Fibroblast of skin of left biceps (primary cell): ENCODE results near the gene HS6ST1.
A peak's percentile ranks its signal among the peaks of the same experiment; 100 is the strongest.
"Not testable (repeated sequence)": the region's sequence is repeated elsewhere in the genome, so short reads cannot be mapped to it uniquely, and the experiment has no call there.

Source experiments
- DNase-seq, 2 experiments: peaks; one replicate each; pipeline ENCODE4 v3.0.0-alpha.2; 2013; ENCODE audit warnings: low read depth in 2 of 2

HS6ST1 gene

GRCh38 chr2:128268611-128269010, 50.1 kb downstream of the HS6ST1 start:
- DNase-seq, result not testable (repeated sequence)

DNA sequence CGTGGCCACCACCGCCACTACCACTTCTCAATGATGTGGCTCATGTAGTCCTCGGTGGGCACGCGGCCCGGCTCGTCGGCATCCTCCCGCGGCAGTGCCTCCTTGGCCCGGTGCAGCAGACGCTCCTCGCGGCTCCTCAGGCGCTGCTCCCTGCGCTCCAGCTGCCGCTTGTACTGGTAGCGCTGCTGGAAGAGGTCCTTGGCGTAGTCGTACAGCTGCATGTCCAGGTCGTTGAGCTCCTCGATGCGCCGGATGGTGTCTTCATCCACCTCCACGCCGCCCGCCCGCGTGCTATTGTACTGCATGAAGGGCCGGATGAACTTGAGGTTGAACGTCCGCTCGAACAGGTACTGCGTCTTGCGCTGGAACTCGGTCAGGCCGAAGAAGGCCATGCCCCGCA, 50.5 kb downstream of the HS6ST1 start:
- not testable (repeated sequence) for DNase-seq

GRCh38 chr2:128267649-128268048, 51.0 kb downstream of the HS6ST1 start:
- not testable (repeated sequence) for DNase-seq

DNA sequence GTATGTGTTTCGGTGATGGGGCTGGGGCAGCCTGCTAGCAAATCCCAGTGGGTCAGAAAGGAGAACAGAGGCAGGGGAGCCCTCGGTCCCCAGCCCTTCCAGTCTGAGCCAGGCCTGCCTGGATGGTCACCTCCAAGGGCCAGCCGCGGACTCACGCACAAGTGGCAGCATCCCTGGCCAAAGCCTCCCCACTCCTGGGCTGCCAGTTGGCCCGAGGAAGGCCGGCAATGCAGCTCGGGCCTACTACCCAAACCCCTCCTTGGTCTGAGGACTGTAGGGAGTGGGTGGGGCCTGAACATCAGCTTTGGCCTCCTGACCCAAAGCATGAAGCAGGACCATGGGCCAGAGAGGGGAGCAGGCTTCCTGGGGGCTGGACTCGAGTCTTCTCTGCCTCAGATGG, 51.5 kb downstream of the HS6ST1 start:
- DNase-seq, result not testable (repeated sequence)

GRCh38 chr2:128266463-128266862, 52.2 kb downstream of the HS6ST1 start:
- DNase-seq, result not testable (repeated sequence)

GRCh38 chr2:128265608-128265993, 53.1 kb downstream of the HS6ST1 start:
- not testable (repeated sequence) for DNase-seq

- no peak for DNase-seq
These were observed 53.6 kb downstream of the HS6ST1 start for GRCh38 chr2:128264881-128265607.

DNA sequence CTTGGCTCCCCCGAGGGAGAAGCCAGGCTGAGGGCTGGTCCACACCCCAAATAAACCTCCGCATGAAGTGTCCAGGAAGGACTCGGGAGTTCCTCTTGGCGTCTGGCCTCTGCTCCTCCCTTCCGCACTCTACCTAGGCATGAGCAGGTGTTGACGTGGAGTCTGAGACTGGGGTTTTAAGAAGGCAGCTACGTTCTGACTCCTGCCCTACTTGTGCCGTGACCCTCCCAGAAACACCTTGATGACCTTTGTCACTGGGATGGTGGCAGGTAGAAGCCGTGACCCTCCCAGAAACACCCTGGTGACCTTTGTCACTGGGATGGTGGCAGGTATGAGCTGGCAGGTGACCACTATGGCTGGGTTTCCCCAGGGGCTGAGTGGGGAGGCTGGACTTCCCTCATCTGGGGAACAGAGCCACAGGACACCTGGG, 54.8 kb downstream of the HS6ST1 start:
- no peak for DNase-seq

- no peak for DNase-seq
These were observed 56.1 kb downstream of the HS6ST1 start for GRCh38 chr2:128262315-128263253.

DNA sequence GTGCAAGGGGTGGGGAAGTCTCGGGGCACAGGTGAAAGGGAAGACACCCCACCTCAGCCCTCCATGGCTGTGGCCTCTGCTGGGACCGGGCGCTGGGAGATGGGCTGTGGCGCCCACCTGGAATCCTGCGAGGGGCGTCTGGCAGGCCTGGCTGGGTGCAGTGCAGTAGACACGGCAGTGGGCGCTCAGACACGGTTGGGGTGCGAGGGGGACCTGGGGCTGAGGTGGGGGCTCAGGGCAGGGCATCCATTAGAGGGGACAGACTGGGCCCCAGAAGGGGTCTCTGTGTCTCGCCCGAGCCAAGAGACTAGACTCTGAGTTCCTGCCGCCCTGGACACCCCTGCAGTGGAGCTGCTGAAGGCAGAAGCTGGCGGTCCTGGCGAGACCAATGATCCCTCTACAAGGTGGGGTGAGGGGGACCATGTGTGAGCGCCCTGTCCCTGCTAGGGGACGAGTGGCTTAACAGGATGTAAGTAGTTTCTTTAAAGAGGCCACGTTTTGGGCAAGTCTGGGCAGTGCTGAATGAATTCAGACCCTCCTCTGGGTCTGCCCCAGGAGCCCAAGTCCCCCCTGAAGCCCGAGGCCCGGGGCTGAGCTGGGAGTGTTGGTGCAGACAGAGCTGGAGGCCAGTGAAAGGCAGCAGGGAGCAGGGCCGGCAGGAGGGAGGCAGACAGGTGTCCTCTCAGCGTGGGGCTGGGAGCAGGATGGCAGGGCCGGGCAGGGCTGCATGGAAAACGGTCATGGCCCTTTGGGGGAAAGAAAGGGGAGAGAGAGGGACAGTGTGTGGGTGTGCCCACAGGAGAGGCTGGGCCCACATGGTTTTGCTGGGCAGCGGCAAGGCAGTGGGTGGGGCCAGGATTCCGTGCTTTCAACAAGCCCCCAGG, 57.2 kb downstream of the HS6ST1 start:
- no peak for DNase-seq

DNA sequence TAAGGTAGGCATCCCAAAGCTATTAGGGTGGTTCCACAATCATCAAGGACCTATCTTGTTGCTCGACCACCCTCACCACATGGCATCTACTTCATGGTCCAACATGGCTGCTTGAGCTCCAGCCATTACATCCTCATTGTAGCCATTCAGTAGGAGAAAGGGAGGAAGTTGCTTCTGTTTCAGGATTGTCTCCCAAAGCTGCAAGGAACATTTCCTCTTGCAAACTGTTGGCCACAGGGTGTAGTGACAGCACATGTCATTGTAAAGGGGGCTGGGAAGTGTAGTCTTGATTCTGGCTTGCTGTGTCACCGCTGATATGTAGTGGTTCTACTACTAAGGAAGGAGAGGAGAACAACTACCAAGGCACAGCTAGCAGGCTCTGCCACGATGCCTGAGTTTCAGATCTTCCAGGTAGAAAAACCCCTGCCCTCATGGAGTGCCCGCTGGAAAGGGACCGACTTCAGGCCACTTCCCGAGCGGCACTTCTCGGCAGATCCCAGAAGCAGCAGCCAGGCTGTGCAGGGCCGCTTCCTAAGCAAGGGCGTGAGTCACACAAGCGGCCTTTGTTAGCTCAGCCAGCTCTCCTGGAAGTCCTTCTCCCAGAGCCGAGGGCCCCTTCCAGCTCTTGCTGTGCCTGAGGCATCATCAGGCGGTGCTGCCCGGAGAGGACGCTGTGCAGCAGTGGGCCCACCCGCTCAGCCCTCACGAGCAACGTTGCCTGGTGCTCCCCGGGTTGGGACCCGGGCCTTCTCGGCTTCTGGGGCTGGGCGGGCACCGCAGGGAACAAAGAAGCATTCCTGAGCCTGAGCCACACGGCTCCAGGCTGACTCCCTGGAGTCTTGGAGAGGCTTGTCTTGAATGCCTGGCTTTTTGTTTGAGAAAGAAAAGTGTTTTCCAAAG, 58.2 kb downstream of the HS6ST1 start:
- peak; percentile 16 to 17 for DNase-seq

DNA sequence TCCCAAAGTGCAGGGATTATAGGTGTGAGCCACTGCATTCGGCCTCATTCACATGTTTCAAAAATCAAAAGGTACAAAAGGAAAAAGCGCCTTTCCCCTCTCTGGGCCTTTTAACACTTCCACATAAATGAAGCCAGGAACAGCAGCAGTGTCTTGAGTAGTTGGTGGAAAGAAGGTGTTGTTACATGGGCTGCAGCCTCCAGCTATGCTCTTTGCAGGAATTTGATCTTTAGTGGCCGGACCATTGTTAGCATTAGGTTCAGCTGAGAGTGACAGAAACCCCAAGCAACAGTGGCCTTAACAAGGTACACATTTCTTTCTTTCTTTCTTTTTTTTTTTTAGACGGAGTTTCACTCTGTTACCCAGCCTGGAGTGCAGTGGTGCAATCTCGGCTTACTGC, 59.1 kb downstream of the HS6ST1 start:
- no peak for DNase-seq

- no peak for DNase-seq
These were observed 60.5 kb downstream of the HS6ST1 start for GRCh38 chr2:128258218-128258617.

- DNase-seq, result no peak
These were observed 66.2 kb downstream of the HS6ST1 start for GRCh38 chr2:128252501-128252900.

DNA sequence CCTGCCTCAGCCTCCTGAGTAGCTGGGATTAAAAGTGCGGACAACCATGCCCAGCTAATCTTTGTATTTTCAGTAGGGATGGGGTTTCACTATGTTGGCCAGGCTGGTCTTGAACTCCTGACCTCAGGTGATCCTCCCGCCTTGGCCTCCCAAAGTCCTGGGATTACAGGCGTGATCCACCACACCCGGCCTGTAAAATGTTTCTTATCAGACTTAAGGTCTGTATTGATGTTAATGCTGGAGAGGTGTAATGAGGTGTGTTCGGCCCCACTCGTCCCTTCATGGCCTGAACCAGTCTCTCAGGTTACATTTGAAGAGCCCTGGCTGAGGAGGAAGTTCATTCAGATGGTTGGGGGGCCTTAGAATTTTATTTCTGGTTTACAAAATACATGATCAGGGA, 66.6 kb downstream of the HS6ST1 start:
- DNase-seq, result not testable (repeated sequence)

DNA sequence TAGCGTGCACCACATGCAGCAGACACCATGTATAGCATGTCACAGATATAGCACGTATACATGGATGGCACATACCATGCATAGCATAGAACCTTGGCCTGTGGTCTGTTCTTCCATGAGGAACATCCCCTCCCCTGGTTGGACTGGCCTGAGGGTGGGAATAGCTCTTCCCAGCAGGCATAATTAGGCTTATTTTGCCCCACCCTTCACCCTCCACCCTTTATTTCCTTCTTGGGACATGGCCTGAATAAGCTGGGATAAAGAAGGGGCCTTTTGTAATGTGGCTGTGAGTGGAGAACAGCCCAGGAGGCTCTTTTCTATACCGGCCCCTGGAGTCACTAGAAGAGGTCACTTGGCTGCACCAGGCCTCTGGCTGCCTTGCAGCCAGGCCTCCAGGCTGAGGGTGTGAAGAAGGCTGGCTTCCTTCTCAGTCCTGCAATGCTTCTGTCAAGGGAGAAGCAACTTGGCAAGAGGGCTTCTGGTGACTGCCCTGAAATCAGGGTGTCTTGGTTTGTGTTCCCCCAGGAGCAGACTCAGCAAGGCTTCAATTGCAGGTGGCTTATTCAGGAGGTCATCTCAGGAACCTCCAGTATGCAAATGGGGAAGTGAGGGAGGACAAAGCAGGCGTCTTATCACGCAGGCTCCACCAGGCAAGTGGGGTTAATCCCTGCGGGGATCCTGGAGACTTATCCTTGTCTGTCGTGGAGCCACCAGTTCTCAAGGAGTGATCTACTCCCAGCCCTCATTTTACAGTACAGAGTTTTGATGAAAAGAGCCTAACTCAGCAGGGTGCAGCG, 68.2 kb downstream of the HS6ST1 start:
- DNase-seq, result no peak

- DNase-seq, result no peak
These were observed 69.1 kb downstream of the HS6ST1 start for GRCh38 chr2:128249555-128249954.

- DNase-seq, result no peak
These were observed 72.9 kb downstream of the HS6ST1 start for GRCh38 chr2:128245813-128246212.

GRCh38 chr2:128241896-128242295, 76.8 kb downstream of the HS6ST1 start:
- no peak for DNase-seq
